HepG2 (cell line): ENCODE data around the gene HRG.
A peak's percentile ranks its signal among the peaks of the same experiment; 100 is the strongest.

ENCODE experiments used
- KLF15 ChIP-seq: sonication (generic); formaldehyde crosslinking; IDR thresholded peaks from 2 replicates; pipeline ENCODE4 v1.8.1; 2023; ENCODE audit warnings: borderline replicate concordance, mild to moderate bottlenecking, inconsistent platforms, missing genetic modification reagents, mixed read lengths
- MEF2D ChIP-seq: sonication (generic); formaldehyde crosslinking; IDR thresholded peaks from 2 replicates; pipeline ENCODE4 v1.5.1; 2020; ENCODE audit warnings: mild to moderate bottlenecking, missing genetic modification reagents
- MTF1 ChIP-seq: sonication (generic); formaldehyde crosslinking; IDR thresholded peaks from 2 replicates; pipeline ENCODE4 v1.5.0; 2020; ENCODE audit warnings: missing genetic modification reagents
- NR2F2 ChIP-seq: IDR thresholded peaks from 2 replicates; pipeline ENCODE4 v1.6.1; 2012; ENCODE audit warnings: low read depth, inconsistent platforms, borderline replicate concordance
- ZNF232 ChIP-seq: sonication (generic); formaldehyde crosslinking; IDR thresholded peaks from 2 replicates; pipeline ENCODE4 v1.4.0; 2020; ENCODE audit warnings: missing genetic modification reagents, borderline replicate concordance
- ZNF564 ChIP-seq: sonication (generic); formaldehyde crosslinking; IDR thresholded peaks from 2 replicates; pipeline ENCODE4 v1.8.1; 2023; ENCODE audit warnings: mild to moderate bottlenecking, missing genetic modification reagents
- ZNF609 ChIP-seq: sonication (generic); formaldehyde crosslinking; IDR thresholded peaks from 2 replicates; pipeline ENCODE4 v1.4.0; 2020; ENCODE audit warnings: mild to moderate bottlenecking, missing genetic modification reagents, borderline replicate concordance

- TF ChIP-seq MTF1 (CRISPR knock-in tag) (no peak), ZNF232 (CRISPR knock-in tag) (no peak; the same call in 1 of the 2 replicates), ZNF609 (peak; percentile 85), KLF15 (CRISPR knock-in tag) (no peak), NR2F2 (peak; percentile 75; the same call in 1 of the 2 replicates), MEF2D (CRISPR knock-in tag) (peak; percentile 84; the same call in 1 of the 2 replicates), ZNF564 (CRISPR knock-in tag) (0 out of 2 replicates have a peak, but pooled peaks have one; percentile 36)
These were observed 34.7 kb upstream of the HRG start for GRCh38 chr3:186630950-186631641.
